ENCODE measurements around the gene TMIE.
"Not testable (repeated sequence)": the region's sequence is repeated elsewhere in the genome, so short reads cannot be mapped to it uniquely, and the experiment has no call there.

TMIE gene

DNA sequence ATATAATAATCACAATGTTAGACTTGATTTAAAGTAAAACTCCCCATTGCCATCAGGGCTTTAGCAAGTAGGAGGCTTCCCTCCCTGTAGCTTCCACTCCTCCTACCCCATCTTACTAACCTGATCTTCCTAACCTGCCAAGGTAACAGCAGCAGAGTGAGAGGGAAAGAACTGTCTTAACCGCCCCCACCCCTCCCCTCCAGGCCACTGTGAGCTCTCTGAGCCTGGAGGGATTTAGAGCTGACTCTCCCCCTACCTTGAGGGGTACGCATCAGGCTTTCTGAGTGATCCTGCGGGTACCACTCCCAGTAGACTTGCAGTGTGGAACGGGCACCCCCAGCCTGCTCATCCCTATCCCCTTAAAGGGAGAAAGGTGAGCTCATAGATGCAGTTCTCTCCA, 27.8 kb downstream of the TMIE start:
- no peak for DNase-seq

GRCh38 chr3:46730819-46731218, 29.6 kb downstream of the TMIE start:
- no peak for DNase-seq

- DNase-seq: no peak
Observed at GRCh38 chr3:46731795-46732194, 30.6 kb downstream of the TMIE start.

DNA sequence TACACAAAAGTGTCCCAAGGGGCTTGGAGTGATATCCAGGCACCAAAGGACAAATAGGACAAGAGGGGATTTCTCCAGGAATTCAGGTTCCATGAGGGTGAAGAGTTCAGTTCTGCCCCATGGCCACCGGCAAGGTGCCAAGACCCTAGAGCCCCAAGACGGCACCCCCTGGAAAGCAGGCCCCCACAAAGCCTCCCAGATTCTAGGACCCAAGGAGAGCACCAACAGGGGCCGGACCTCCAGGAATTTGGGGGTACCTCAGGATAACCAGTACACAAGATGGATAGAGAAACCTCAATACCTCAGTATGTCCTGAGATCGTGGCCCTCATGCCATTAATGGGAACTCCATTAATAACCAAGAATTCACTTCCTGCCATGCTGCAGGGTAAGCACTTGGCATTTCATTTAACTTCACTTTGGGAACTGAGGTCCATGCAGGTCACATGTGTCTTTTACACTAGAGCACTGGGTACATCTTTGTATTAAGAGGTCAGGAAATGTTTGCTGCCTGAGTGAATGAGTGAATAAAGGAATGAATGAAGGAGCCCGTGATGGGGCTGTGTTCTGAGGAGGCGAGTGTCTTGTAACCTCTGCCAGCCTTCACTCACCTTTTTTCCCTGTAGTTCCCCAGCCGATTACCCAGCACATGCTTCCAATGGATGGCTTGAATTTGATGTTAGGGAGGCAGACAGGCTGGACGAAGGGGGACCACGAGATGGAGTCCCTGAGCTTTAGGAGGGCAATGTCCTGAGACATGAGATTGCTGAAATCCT, 32.0 kb downstream of the TMIE start:
- no peak for DNase-seq

DNA sequence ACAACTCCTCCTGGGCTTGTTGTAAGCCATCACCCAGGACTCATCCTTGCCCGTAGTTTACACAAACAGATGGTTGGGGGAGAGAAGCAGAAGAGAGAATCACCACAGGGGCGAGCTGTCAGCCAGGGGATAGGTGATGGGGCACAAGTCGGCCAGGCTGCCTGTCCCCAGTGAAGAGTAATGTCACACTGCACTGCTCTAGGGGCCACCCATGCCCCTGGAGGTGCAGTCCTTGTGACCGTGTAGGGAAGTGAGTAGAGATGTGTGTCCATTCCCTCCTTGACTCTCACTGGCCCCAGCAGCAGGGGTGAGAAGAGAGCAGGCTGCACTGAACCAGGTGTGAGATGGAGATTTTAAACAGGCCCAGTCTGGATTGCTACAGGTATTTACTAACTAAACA, 33.6 kb downstream of the TMIE start:
- DNase-seq: no peak

- DNase-seq: no peak
Observed at GRCh38 chr3:46736006-46736872, 35.0 kb downstream of the TMIE start.

DNA sequence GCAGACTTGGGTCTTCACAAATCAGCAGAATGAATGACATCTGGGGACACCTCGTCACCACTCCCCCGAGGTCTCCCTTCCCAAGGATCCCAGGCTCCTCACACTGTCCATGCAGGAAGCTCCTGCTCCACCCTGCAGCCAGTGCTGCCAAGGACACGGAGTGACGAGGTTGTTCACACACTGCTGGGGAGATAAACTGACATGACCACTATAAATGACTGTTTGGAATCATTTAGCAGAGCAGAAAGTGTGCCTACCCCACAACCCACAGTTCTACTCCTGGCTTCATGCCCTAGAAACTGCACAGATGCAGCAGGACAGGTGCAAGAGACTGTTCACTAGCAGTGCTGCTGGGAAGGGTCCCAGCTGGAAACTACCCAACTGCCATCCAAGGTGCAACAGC, 36.1 kb downstream of the TMIE start:
- DNase-seq: no peak

- DNase-seq: not testable (repeated sequence)
Observed at GRCh38 chr3:46739565-46739964, 38.4 kb downstream of the TMIE start.

DNA sequence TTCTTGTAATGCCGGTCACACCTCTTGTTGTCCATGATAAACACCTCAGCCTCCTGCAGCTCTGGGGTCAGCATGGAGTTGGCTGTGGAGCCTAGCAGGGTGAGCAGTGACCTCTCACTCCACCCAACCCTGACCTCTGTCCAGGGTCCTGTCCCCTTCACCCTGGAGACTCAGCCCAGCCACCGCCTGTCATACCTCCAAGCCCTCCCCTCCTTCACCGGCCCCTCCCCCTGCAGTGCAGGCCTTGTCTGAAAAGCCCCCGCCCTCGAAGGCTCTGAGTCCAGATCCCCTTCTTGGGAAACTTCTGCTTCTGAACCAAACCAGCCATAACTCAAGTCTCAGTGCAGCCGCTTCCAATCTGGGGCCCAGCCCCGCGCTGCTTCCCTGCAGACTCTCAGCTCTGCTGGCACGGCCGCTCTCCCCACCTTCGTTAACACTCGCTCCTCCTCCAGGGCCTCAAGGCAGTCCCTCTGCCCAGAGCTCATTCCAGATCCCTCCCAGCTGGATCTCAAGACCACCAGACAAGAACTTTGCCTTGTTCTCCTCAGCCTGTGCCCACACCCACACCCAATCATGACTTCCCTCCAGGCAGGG, 41.9 kb downstream of the TMIE start:
- no peak for DNase-seq

- no peak for DNase-seq
Observed at GRCh38 chr3:46746711-46747110, 45.5 kb downstream of the TMIE start.

- no peak for DNase-seq
Observed at GRCh38 chr3:46748170-46748569, 47.0 kb downstream of the TMIE start.

GRCh38 chr3:46749129-46749528, 47.9 kb downstream of the TMIE start:
- DNase-seq: no peak

DNA sequence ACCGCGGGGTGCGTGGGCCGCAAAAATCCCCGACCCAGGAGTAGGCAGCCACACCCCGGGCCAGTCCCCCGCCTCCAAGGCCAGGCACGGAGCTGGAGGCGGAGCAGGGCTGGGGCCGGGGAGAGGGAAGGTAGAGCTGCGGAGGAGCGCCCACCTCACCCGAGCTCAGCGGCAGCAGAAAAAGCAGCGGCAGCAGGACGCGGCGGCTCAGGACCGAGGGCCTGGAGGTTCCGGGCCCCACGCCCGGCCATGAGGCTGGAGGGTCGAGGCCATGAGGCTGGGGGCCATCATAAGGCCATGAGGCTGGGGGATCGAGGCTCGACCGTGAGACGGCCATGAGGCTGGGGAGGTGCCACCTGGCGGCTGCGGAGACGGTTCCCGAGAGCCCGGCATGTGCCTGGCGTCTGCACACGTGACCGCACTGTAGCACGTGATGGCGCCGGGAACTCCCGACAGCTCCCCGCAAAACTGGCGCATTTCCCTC, 49.4 kb downstream of the TMIE start:
- no peak for DNase-seq

DNA sequence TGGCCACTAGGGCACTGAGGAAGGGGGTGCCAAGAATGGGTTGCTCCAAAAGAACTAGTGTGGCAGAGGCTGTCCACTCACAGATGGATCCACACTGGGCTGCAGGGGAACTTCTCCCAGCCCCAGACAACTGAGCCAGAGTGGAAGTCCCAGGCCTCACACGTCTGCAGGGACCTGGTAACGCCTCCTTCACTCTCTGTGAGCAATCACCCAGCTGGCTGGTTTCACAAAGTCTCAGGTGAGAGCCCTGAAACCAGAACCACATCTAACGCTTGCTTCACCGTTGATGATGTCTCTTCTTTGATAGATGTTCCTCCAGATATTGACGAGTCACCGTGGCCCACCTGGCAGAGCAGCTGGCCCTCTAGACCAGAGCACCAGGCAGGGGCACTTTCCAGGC, 51.9 kb downstream of the TMIE start:
- DNase-seq: not testable (repeated sequence)

DNA sequence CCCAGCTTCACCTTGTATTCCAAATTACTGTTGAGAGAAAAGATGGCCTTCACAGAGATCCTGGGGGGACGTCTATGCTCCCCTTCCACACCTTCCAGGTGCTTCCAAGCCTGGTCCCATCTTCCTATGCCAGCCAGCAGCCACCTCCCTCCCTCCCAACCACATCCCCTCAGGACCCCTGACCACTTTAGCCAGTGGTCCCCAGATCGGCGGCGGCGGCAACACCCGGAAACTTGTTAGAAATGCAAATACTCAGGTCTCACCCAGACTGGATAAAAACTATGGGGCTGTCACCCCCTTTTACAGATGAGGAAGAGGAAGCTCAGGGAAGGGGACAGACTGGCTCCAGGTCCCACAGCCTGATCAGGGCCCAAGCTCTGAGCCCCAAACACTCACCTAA, 54.5 kb downstream of the TMIE start:
- DNase-seq: no peak

- DNase-seq: no peak
Observed at GRCh38 chr3:46756642-46757041, 55.5 kb downstream of the TMIE start.

DNA sequence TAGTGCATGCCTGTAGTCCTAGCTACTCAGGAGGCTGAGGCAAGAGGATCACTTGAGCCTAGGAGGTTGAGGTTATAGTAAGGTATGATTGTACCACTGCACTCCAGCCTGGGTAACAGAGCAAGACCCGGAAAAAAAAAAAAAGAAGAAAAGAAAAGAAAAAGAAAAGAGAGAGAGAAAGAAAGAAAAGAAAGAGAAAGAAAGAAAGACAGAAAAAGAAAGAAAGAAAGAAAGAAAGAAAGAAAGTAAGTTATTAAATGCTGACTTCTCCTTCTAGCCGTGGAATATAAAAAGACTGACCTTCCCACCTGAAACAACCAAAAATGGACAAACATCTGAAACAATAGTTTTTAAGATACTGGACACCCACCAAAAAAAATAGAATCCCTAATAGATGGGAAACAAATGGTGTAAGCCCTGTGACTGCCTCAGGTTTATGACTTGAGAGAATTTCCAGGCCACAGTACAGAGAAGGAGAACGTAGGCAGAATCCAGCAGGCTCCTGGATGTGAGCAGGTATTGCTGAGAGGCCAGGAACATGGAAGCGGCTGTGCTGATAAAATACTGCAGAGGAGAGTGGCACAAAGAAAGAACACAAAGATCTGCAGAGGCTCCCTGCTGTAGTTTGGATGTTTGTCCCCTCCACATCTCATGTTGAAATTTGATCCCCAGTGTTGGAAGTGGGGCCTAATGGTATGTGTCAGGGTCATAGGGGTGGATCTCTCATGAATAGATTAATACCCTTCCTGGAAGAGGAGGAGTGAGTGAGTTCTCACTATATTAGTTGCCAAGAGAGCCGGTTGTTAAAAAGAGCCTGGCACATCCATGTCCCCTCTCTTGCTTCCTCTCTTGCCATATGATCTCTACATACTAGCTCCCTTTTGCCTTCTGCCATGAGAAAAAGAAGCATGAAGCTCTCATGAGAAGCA, 58.3 kb downstream of the TMIE start:
- no peak for DNase-seq
